ENCODE data around the gene SMIM23.

GRCh38 chr5:171773106-171773505, 12.5 kb upstream of the SMIM23 start:
- TF ChIP-seq, protein P1, sequence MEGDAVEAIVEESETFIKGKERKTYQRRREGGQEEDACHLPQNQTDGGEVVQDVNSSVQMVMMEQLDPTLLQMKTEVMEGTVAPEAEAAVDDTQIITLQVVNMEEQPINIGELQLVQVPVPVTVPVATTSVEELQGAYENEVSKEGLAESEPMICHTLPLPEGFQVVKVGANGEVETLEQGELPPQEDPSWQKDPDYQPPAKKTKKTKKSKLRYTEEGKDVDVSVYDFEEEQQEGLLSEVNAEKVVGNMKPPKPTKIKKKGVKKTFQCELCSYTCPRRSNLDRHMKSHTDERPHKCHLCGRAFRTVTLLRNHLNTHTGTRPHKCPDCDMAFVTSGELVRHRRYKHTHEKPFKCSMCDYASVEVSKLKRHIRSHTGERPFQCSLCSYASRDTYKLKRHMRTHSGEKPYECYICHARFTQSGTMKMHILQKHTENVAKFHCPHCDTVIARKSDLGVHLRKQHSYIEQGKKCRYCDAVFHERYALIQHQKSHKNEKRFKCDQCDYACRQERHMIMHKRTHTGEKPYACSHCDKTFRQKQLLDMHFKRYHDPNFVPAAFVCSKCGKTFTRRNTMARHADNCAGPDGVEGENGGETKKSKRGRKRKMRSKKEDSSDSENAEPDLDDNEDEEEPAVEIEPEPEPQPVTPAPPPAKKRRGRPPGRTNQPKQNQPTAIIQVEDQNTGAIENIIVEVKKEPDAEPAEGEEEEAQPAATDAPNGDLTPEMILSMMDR (conservative IDR thresholded peaks at IDR 0.05 in 1 of 2, IDR thresholded peaks at IDR 0.05 in 1 of 2; ENCODE audit: low read depth in 1 of 2, low read length in 2 of 2), result no peak
- TF ChIP-seq EZH2 (IDR thresholded peaks at IDR 0.05; ENCODE audit: low read length, missing control alignments), result no peak

All from fibroblast of lung (primary cell).